Loucy (cell line): ENCODE results near the gene TASP1.

ENCODE experiments used
- H2AFZ ChIP-seq: fragments of 200-600 bp; sonication (generic); 2 replicates; pipeline ENCODE4 v1.6.0; 2016; ENCODE audit warnings: antibody characterized with exemption, mild to moderate bottlenecking, low read length, moderate library complexity
- H3F3A ChIP-seq: fragments of 200-600 bp; 2 replicates; pipeline ENCODE4 v1.6.0; 2016; ENCODE audit warnings: antibody characterized with exemption, low read depth, mild to moderate bottlenecking
- H3K27me3 ChIP-seq: fragments of 200-600 bp; sonication (generic); 2 replicates; pipeline ENCODE4 v1.6.1; 2014; ENCODE audit warnings: low read length, mild to moderate bottlenecking; ENCODE audit not compliant: insufficient read depth, poor library complexity, severe bottlenecking
- H3K36me3 ChIP-seq: fragments of 200-600 bp; sonication (generic); 2 replicates; pipeline ENCODE4 v1.6.1; 2016; ENCODE audit warnings: low read length; ENCODE audit not compliant: insufficient read depth
- H3K4me1 ChIP-seq: fragments of 200-600 bp; sonication (generic); 2 replicates; pipeline ENCODE4 v1.5.1; 2014; ENCODE audit warnings: low read length, mild to moderate bottlenecking; ENCODE audit not compliant: insufficient read depth, poor library complexity, severe bottlenecking
- H3K4me2 ChIP-seq: fragments of 200-600 bp; sonication (generic); 2 replicates; pipeline ENCODE4 v1.6.0; 2014; ENCODE audit warnings: antibody characterized with exemption, low read length, low read depth, mild to moderate bottlenecking; ENCODE audit not compliant: poor library complexity, severe bottlenecking
- H3K4me3 ChIP-seq: fragments of 200-600 bp; sonication (generic); 2 replicates; pipeline ENCODE4 v1.5.1; 2014; ENCODE audit warnings: low read length, mild to moderate bottlenecking, mixed read lengths; ENCODE audit not compliant: poor library complexity, severe bottlenecking
- H3K79me2 ChIP-seq: fragments of 200-600 bp; sonication (generic); 2 replicates; pipeline ENCODE4 v1.6.1; 2014; ENCODE audit warnings: low read length; ENCODE audit not compliant: insufficient read depth
- H3K9ac ChIP-seq: fragments of 200-600 bp; sonication (generic); 2 replicates; pipeline ENCODE4 v1.6.0; 2014; ENCODE audit warnings: mild to moderate bottlenecking, low read depth, low read length, moderate library complexity; ENCODE audit not compliant: poor library complexity, severe bottlenecking
- H3K9me2 ChIP-seq: fragments of 200-600 bp; sonication (generic); replicated peaks from 2 replicates; pipeline ENCODE4 v1.6.1; 2016; ENCODE audit warnings: low read depth, low read length, mixed read lengths
- H3K9me3 ChIP-seq: fragments of 200-600 bp; sonication (generic); 2 replicates; pipeline ENCODE4 v1.6.1; 2014; ENCODE audit warnings: mild to moderate bottlenecking, antibody characterized with exemption, low read length, low read depth; ENCODE audit not compliant: insufficient read depth
- H4K20me1 ChIP-seq: fragments of 200-600 bp; sonication (generic); 2 replicates; pipeline ENCODE4 v1.6.0; 2014; ENCODE audit warnings: antibody characterized with exemption, low read length, mild to moderate bottlenecking; ENCODE audit not compliant: insufficient read depth, poor library complexity, severe bottlenecking
- EZH2phosphoT487 ChIP-seq: fragments of 200-600 bp; IDR thresholded peaks from 2 replicates; pipeline ENCODE4 v1.6.1; 2018; ENCODE audit warnings: antibody characterized with exemption, mild to moderate bottlenecking, moderate library complexity, borderline replicate concordance
- TF ChIP-seq, protein P1 (sequence below): fragments of 200-600 bp; sonication (generic); conservative IDR thresholded peaks from 2 replicates; pipeline ENCODE4 v1.5.1; 2014; ENCODE audit warnings: mild to moderate bottlenecking, antibody characterized with exemption, low read length

The TASP1 gene

DNA sequence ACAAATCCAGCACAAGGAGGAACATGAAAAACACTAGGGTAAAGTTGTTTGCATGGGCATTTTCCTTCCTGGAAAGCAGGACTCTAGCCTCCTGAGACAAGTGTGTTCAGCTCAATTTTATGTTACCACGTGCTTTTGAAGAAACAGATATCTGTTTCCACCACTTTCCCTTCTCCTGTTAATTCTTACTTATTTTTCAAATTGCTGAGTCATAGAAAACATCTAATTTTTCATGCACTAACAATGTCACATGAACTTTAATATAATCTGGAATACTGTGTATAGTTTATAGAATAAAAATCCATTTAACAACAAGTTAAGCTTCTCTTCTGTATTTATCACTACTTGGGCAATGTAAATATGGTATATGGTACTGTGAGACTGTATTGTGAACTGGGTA is 243.5 kb downstream of the TASP1 start:
- no peaks in the 10 kb centered on the region for H4K20me1 ChIP-seq
- H3K4me2 ChIP-seq = no peak overlapping the region
- H3K9me2 ChIP-seq = no peaks in the 10 kb centered on the region
- no peaks in the 10 kb centered on the region for H3F3A ChIP-seq
- H2AFZ ChIP-seq = no peak overlapping the region
- no peak overlapping the region for H3K4me3 ChIP-seq
- TF ChIP-seq EZH2phosphoT487 = no peak
- TF ChIP-seq, protein P1, sequence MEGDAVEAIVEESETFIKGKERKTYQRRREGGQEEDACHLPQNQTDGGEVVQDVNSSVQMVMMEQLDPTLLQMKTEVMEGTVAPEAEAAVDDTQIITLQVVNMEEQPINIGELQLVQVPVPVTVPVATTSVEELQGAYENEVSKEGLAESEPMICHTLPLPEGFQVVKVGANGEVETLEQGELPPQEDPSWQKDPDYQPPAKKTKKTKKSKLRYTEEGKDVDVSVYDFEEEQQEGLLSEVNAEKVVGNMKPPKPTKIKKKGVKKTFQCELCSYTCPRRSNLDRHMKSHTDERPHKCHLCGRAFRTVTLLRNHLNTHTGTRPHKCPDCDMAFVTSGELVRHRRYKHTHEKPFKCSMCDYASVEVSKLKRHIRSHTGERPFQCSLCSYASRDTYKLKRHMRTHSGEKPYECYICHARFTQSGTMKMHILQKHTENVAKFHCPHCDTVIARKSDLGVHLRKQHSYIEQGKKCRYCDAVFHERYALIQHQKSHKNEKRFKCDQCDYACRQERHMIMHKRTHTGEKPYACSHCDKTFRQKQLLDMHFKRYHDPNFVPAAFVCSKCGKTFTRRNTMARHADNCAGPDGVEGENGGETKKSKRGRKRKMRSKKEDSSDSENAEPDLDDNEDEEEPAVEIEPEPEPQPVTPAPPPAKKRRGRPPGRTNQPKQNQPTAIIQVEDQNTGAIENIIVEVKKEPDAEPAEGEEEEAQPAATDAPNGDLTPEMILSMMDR = no peak
- H3K4me1 ChIP-seq = no peaks in the 10 kb centered on the region
- H3K79me2 ChIP-seq = no peaks in the 10 kb centered on the region
- no peaks in the 10 kb centered on the region for H3K27me3 ChIP-seq
- H3K9me3 ChIP-seq = no peaks in the 10 kb centered on the region
- H3K9ac ChIP-seq = no peak overlapping the region
- H3K36me3 ChIP-seq = no peaks in the 10 kb centered on the region

DNA sequence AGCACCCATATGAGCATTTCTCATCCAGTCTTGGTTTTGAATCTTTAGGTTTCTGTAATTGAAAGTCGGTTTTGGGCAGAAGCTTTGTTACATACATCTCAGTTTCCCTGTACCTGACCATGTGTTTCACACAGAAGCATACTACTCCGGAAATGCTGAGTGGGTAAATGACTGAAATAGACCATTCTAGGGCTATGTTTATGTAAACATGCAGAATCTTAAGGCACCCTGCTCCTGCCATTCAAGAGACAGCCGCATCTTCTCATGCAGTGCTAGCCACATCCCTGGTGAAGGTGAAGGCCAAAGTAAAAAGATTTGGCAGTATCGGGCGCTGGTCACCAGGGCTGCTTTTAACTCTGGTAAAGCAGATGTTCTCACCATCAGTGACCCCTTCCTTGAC is 246.3 kb downstream of the TASP1 start:
- no peak overlapping the region for H2AFZ ChIP-seq
- H3F3A ChIP-seq = no peaks in the 10 kb centered on the region
- no peaks in the 10 kb centered on the region for H3K4me1 ChIP-seq
- no peaks in the 10 kb centered on the region for H3K79me2 ChIP-seq
- no peak for TF ChIP-seq EZH2phosphoT487
- TF ChIP-seq, protein P1 = no peak
- no peak overlapping the region for H3K4me2 ChIP-seq
- no peak overlapping the region for H3K9ac ChIP-seq
- no peaks in the 10 kb centered on the region for H4K20me1 ChIP-seq
- no peaks in the 10 kb centered on the region for H3K9me2 ChIP-seq
- H3K27me3 ChIP-seq = no peaks in the 10 kb centered on the region
- no peaks in the 10 kb centered on the region for H3K36me3 ChIP-seq
- H3K4me3 ChIP-seq = no peak overlapping the region
- no peaks in the 10 kb centered on the region for H3K9me3 ChIP-seq

DNA sequence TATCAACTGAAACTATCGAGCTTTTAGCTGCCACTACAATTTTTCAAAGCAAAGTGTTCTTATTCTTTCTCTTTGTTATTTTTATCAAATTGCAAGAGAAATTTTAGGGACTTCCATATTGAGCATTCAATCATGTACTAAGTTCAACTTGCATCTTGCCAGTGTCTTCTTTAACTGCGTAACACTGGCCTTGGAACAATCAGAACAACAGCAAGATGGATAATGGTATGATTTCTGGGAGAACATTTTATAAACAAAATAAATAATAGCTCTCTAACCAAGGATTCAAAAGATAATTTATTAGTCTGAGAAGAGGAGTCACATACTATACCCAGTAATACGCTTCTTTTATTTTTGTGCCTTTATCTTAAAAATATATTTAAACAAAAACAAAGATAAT is 249.6 kb downstream of the TASP1 start:
- H3K9ac ChIP-seq = no peak overlapping the region
- H3K9me3 ChIP-seq = no peaks in the 10 kb centered on the region
- no peaks in the 10 kb centered on the region for H3K79me2 ChIP-seq
- no peaks in the 10 kb centered on the region for H3K27me3 ChIP-seq
- H3K4me3 ChIP-seq = no peak overlapping the region
- no peaks in the 10 kb centered on the region for H3K36me3 ChIP-seq
- H4K20me1 ChIP-seq = no peaks in the 10 kb centered on the region
- H3K9me2 ChIP-seq = no peaks in the 10 kb centered on the region
- H3F3A ChIP-seq = no peaks in the 10 kb centered on the region
- TF ChIP-seq EZH2phosphoT487 = no peak
- TF ChIP-seq, protein P1 = no peak
- H3K4me1 ChIP-seq = no peaks in the 10 kb centered on the region
- H2AFZ ChIP-seq = no peak overlapping the region
- H3K4me2 ChIP-seq = no peak overlapping the region
